SU-DHL-6 (cell line): ENCODE results near the gene KRTDAP.

ENCODE experiments used
- EZH2phosphoT487 ChIP-seq: fragments of 200-600 bp; sonication (generic), shearing (Covaris generic); conservative IDR thresholded peaks from 2 replicates; pipeline ENCODE4 v1.6.1; 2018; ENCODE audit warnings: mild to moderate bottlenecking, antibody characterized with exemption, low read length, moderate library complexity, mixed read lengths
- TF ChIP-seq, protein P1 (sequence below): fragments of 200-600 bp; sonication (generic); IDR thresholded peaks from one replicate; pipeline ENCODE4 v1.5.1; 2017; ENCODE audit warnings: antibody characterized with exemption, mild to moderate bottlenecking, low read length, moderate library complexity; ENCODE audit not compliant: insufficient read depth, poor library complexity, severe bottlenecking

DNA sequence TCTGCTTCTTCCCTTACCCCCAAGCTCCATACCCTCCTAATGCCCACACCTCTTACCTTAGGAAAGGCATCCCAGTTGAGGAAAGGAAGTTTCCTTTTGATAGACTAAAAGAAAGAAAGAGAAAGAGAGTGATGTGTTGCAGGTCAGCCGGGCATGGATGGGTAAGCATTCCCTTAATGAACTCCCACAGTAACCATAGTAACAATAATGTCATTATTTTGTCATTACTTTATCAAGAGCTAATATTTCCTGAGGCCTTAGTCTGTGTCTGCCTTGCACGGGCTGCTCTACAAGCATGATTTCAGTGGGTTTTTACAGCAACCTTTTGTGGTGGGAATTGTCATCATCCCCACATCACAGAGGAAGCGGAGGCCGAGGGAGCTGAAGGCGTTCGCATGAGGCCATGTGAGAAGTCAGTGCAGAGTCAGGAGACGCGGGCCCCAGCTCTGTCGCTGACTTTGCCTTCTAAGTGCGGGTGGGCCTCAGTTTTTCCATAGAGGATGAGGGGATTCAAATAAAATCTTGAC lies 2.5 kb downstream of the KRTDAP start:
- TF ChIP-seq, protein P1, sequence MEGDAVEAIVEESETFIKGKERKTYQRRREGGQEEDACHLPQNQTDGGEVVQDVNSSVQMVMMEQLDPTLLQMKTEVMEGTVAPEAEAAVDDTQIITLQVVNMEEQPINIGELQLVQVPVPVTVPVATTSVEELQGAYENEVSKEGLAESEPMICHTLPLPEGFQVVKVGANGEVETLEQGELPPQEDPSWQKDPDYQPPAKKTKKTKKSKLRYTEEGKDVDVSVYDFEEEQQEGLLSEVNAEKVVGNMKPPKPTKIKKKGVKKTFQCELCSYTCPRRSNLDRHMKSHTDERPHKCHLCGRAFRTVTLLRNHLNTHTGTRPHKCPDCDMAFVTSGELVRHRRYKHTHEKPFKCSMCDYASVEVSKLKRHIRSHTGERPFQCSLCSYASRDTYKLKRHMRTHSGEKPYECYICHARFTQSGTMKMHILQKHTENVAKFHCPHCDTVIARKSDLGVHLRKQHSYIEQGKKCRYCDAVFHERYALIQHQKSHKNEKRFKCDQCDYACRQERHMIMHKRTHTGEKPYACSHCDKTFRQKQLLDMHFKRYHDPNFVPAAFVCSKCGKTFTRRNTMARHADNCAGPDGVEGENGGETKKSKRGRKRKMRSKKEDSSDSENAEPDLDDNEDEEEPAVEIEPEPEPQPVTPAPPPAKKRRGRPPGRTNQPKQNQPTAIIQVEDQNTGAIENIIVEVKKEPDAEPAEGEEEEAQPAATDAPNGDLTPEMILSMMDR = no peak
- TF ChIP-seq EZH2phosphoT487 = no peak
